SK-N-MC (cell line): ENCODE measurements around the gene STX2.

Experiments used
- EZH2 ChIP-seq: fragments of 200-600 bp; sonication (generic); IDR thresholded peaks from one replicate; pipeline ENCODE4 v1.6.1; 2017; ENCODE audit warnings: antibody characterized with exemption
- POLR2AphosphoS5 ChIP-seq: IDR thresholded peaks from 2 replicates; pipeline ENCODE4 v1.6.1; 2012; ENCODE audit warnings: mild to moderate bottlenecking, low read depth, low read length, borderline replicate concordance

- TF ChIP-seq POLR2AphosphoS5 (no peak), EZH2 (no peak)
These were observed 35.3 kb downstream of the STX2 start for GRCh38 chr12:130803702-130804101.
